SKM-1 (cell line): ENCODE data around the gene FASN.
"Not testable (repeated sequence)": the region's sequence is repeated elsewhere in the genome, so short reads cannot be mapped to it uniquely, and the experiment has no call there.

Source experiments
- DNase-seq: peaks from one replicate; lab custom pipeline; 2025; ENCODE audit not compliant: unreplicated experiment; lab: John Stamatoyannopoulos, UW

The FASN gene

DNA sequence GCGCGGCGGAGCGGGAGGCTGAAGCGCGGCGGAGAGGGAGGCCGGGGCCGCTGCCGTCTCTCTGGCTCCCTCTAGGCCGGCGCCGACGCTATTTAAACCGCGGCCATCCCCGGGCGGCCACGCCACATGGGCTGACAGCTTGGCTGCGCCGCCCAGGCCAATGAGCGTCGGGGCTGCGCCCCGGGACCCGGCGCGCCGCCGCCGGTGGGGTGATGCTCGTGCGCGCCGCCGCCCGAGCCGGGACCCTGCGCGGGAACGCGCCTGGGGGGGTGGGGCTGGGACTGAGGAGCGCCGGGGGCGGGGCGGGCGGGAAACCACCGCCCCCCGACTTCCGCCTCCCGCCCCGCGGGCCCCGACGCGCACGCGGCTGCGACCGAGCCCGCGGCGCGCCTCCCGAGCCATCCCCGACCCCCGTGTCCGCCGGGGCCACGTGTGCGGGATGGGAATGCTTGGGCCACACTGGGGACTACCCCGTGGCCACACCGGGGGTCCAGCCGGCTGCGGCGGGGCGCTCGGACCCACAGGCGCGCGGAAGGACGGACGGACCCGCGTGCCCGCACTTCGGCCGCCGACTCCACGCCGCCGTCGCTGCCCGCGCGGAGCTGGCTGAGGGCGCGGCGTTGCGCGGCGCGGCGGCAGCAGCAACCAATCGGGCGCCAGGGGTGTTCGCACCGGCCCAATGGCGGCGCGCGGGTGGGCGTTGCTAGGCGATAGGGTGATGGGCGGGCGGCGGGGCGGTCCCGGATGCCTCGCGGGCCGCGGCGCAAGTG lies at the start of gene FASN:
TSS of gene FASN (minus strand) at position 68 of the 770 bp plus-strand sequence. CDS start 1,791 bp downstream, outside the sequence.
- peak; percentile 89 for DNase-seq

GRCh38 chr17:82146663-82147654 lies 48.9 kb upstream of the FASN start:
- DNase-seq: no peak

DNA sequence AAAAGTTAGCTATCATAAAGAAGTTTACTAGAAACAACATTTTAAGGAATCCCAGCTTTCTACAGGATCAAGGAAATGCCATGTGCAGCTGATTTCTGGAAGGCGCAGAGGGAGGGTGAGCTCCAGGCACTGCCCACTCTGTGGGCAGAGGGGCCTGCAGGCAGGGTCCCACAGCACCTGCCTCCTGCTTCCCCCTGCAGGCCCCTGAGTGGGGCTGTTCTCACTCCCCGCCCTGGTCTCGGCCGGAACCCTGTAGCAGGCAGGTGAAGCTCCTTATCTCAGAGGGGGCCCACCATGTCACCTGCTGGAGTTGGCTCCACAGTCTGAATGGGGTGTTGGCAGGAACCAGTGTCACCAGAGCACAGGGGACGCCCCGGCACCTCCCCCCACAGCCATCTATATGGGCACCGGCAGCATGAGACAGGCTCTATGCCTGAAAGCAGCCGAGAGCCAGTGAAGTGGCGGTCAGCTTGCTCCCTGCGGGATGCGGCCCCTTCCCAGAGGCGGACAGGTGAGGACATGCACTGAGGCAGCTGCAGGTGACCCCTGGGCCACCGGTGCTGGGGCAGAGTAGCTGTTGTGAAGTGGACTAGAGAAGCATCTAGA lies 47.6 kb upstream of the FASN start:
- DNase-seq: no peak

- no peak for DNase-seq
Measured at GRCh38 chr17:82143333-82143732, 45.3 kb upstream of the FASN start.

GRCh38 chr17:82139961-82140360 lies 41.9 kb upstream of the FASN start:
- DNase-seq: not testable (repeated sequence)

DNA sequence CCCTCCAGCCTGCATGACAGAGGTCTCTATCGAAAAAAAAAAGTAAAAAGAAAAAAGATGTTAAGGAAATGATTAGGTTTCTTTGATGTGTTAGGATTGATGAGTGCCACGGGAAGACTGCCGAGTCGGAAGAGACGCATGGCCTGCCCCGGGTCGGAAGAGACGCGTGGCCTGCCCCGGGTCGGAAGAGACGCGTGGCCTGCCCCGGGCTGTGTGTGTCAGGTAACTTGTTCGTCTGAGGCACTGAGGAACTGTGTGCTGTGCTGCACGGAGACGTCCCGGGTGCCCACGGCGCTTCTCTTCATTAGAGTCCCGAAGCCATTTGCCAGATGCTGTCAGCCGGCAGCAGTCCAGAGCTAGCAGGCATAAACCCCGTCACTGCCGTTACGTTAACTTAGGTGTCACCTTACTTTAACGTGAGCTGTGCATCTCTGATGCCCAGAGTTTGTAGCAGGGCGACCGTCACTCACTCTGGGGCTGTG lies 40.5 kb upstream of the FASN start:
- no peak for DNase-seq

DNA sequence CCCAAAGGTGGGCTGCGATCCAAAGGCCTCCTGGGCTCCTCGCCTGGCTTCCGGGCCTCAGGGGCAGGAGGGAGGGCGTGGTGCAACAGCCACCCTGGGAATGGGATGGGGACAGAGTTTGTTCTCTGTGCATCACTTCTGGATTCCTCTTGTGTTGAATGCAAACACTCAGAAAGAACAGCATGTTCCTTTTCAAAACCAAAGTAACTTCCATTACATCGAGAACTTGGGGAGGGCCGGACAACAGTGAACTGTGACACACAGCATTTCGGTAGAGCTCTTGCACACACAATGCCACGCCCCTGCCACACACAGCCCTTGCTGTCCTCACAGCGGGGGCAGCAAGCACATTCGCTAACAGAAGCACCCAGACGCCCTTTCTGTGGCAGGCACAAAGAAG lies 36.1 kb upstream of the FASN start:
- DNase-seq: no peak

GRCh38 chr17:82133166-82133953 lies 35.3 kb upstream of the FASN start:
- DNase-seq: not testable (repeated sequence)

- no peak for DNase-seq
Measured at GRCh38 chr17:82129095-82129494, 31.1 kb upstream of the FASN start.

GRCh38 chr17:82128287-82128686 lies 30.3 kb upstream of the FASN start:
- no peak for DNase-seq

GRCh38 chr17:82127704-82128103 lies 29.7 kb upstream of the FASN start:
- no peak for DNase-seq

- no peak for DNase-seq
Measured at GRCh38 chr17:82127315-82127595, 29.2 kb upstream of the FASN start.

DNA sequence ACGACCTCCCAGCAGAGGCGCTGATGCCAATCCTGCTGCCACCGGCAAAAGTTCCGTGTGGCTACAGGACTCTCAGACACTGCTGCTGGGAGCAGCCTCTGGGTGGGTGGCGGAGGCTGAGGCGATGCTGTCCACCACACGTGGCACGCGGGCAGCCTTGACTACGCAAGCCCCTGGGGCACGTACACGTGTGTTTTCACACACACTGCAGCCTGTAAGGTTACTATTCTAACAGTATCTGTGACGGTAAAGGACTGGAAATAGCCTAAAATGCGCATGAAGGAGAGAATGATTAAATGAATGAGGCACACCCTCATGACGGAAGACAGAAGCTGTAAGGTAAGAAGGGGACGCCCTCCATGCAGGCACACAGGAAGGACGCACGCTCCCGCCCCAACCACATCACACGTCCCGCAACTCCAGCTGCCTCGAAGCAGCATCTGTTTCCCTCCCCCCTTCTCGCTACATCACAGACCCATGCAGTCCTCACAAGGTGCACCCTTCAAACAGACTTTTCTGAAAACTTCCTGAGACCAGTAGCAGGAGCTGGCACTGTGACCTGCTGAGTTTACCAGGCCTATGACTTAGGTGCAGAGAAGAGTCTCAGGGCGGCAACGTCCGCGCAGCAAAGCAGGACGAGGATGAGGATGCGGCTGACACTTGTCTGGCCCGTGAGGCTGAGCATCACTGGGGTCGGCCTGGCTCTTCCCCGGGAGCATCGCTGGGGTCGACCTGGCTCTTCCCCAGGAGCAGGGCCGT lies 28.7 kb upstream of the FASN start:
- no peak for DNase-seq

DNA sequence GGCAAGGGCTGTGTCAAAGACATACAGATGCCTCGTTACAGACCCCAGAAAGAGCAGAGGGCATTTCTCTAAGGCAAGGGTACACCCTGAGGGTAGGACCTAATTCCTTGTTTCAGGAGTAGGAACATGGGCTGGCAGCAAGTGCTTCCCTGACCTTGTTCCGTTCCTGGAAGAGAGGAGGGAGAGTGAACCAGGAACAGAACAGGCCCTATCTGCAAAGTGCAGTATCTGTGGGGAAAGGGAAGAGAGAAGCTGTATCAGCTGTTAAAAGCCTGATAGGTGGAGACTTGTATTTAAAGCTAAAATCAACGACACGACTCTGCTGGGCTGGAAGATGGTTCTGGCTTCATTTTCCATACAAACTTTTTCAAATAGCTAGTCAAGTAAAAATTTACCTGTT lies 26.1 kb upstream of the FASN start:
- DNase-seq: no peak

DNA sequence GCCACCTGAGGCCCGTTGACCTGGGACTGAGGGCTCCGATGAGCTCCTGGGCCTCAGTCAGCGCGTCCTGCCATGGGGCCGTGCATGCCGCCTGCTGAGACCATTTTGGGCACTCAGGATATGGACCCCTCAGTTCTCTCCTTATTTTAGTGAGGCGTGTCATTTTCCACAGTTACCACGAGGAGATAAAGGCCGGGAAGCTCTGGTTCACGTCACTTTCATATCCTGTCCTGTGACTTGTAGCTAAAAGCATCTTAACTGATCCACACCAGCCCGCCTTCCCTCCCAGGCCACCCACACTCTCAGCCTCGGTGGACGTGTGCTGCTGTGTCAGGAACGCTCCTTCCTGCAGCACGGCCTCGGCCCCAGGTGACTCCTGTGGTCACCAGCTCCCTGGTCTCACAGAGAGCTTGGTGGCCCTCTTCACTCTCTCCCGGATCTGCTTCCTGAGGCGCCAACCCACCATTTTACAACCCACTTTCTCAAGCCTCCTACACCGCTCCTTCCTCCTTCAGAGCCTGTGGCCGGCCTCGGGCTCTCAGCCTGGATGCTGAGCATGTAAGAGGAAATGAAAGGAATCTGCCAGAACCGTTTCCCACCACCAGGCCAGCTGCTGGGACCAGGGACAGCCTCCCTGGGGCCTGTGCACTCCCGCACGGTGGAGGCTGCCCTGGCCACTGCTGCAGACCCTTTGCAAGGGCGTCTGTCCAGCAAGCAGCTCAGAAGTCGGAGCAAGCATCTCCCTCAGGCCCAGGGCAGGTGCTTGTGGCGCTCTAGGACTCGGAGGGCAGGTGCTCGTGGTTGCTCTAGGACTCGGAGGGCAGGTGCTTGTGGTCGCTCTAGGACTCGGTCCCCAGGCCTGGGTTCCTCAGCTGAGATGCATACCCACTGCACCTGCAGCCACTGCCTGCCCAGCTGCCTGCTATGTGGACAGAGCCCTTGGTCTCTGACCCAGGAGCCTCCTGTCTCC lies 23.9 kb upstream of the FASN start:
- no peak for DNase-seq

GRCh38 chr17:82121246-82121645 lies 23.2 kb upstream of the FASN start:
- DNase-seq: no peak

DNA sequence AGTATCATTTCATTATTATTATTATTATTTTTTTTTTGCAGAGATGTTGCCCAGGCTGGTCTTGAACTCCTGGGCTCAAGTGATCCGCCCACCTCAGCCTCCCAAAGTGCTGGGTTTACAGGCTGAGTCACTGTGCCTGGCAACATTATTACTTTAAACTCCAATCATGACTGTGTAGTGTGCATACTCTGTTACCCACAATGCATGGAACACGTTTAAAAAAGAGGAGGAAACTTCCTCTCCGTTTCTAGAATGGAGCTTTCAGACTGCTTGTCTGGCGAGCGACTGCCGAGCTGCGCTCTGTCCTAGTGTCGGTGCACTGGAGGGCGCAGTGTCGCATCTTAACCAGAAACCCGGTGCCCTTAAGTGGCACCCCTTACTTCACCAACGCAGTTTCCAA lies 22.1 kb upstream of the FASN start:
- no peak for DNase-seq

DNA sequence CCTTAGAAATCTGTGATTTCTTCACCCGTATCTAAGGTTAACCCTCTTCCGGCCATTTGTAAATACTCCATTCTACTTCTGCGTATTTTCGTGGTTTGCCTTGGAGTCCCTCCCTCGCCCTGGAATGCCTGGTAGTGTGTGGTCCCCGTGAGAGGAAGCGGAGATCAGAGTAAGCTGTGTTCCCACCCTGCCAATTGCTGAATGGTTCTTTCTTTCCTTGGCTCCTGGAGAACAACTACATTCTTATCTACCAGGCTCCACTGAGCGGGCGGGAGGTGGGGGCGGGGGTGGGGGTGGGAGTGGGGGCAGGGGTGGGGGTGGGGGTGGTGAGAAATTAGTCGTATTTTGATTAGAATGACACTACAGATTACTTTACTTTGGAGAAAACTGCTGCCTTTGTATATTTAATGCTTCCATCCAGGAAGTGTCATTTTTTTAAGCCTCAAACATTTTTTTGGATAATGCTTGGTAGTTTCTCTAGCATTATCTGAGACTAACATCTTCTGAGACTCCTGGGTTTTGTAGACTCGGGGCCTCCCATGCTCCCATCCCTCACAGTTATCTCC lies 20.9 kb upstream of the FASN start:
- DNase-seq: no peak
